Erythroblast (primary cell): ENCODE data around the gene PDZRN3.

ENCODE experiments used
- GATA1 ChIP-seq: IDR thresholded peaks from 2 replicates; pipeline ENCODE4 v1.6.1; 2011; ENCODE audit warnings: low read depth, mild to moderate bottlenecking, control low read depth, low read length, moderate library complexity
- POLR2A ChIP-seq: IDR thresholded peaks from 2 replicates; pipeline ENCODE4 v1.6.1; 2011; ENCODE audit warnings: mild to moderate bottlenecking, low read length

- TF ChIP-seq POLR2A: no peak
- no peak for TF ChIP-seq GATA1
Observed at GRCh38 chr3:73427048-73427706, 197.6 kb downstream of the PDZRN3 start.
